Mammary epithelial cell (primary cell): ENCODE data around the gene CELF4.

Experiments
- EZH2 ChIP-seq: IDR thresholded peaks from 2 replicates; pipeline ENCODE4 v1.6.1; 2012; ENCODE audit warnings: low read length, inconsistent platforms, borderline replicate concordance
- TF ChIP-seq, protein P1 (sequence below), 2 donors: IDR thresholded peaks in 1 of 2; conservative IDR thresholded peaks in 1 of 2; 2 replicates each; pipeline ENCODE4 v1.5.1; 2011 to 2012; ENCODE audit warnings: inconsistent platforms in 2 of 2, low read length in 2 of 2, mild to moderate bottlenecking in 2 of 2, control low read depth in 1 of 2, low read depth in 1 of 2; ENCODE audit not compliant: insufficient read depth in 1 of 2; ENCODE audit errors: extremely low read depth in 1 of 2

DNA sequence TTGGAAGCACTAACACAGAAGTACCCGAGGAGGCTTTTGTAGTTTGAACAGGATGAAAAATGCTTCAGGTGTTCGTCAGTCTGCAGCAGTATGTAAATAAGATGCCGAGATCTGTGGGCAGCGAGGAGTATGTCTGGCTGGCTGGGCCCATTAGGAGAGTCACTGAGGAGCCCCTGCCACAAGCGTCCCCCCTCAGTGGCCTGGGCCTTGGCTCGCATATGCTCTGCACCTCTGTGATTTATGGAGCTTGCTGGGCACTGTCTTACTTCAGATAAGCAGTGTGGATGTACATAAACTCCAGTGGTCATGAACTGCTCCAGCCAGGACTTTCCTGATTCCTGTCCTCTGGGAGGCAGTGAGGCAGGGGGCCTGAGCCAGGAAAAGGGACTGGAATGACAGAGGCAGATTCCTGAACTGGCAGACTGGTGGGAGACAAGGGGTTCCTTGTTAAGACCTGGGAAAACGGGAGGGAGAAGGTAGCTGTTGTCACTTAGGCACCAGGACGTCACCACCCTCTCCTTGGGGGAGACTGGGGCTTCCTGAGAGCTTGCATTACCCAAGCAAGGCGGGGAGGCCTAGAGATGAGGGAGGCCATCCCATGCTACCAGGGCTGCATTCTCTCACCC lies 46.0 kb downstream of the CELF4 start:
- TF ChIP-seq, protein P1, sequence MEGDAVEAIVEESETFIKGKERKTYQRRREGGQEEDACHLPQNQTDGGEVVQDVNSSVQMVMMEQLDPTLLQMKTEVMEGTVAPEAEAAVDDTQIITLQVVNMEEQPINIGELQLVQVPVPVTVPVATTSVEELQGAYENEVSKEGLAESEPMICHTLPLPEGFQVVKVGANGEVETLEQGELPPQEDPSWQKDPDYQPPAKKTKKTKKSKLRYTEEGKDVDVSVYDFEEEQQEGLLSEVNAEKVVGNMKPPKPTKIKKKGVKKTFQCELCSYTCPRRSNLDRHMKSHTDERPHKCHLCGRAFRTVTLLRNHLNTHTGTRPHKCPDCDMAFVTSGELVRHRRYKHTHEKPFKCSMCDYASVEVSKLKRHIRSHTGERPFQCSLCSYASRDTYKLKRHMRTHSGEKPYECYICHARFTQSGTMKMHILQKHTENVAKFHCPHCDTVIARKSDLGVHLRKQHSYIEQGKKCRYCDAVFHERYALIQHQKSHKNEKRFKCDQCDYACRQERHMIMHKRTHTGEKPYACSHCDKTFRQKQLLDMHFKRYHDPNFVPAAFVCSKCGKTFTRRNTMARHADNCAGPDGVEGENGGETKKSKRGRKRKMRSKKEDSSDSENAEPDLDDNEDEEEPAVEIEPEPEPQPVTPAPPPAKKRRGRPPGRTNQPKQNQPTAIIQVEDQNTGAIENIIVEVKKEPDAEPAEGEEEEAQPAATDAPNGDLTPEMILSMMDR (conservative IDR thresholded peaks at IDR 0.05 in 1 of 2, IDR thresholded peaks at IDR 0.05 in 1 of 2; ENCODE audit: extremely low read depth in 1 of 2, insufficient read depth in 1 of 2, low read depth in 1 of 2, low read length in 2 of 2), result no peak
- no peak for TF ChIP-seq EZH2
